ENCODE results near the gene ITGA11. TPM values are rescaled to one million over a fixed set of nuclear protein-coding genes. Genes with fewer than 3 reads are reported as not detected.

The ITGA11 gene
- total RNA-seq, 1 experiment from 2014 or later, result not detected

- no peak for DNase-seq (ENCODE audit: low spot score)
Observed at GRCh38 chr15:68292967-68293366, 139.0 kb downstream of the ITGA11 start.

DNA sequence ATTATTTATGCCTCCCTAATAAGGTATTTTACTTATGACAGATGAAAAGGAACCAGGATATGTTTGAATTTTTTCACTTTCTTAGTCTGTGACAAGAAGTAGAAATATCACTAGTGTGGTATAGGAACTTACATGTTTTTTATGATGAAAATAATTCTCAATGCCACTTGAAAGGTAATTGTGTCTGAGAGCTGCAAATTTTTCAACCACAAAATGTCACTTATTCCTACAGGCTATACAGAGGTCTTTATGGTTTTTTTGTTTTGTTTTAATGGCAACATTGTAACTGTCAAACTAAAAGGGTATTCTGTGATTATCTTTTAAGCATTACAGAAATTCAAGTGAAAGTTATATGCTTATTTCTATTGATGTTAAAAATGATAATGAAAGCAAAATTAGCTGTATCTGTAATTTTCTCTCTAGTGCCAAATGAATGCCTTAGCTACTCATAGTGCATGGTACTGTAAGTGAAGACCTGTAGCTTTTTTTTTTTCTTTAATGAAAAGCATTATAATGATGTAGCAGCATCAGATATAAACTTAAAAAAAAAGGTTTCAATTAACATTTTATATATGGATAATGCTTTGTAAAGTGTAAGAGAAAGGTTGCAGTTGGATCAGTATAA is 139.7 kb downstream of the ITGA11 start:
- DNase-seq (ENCODE audit: low spot score), result no peak

GRCh38 chr15:68290715-68291114 is 141.2 kb downstream of the ITGA11 start:
- no peak for DNase-seq (ENCODE audit: low spot score)

GRCh38 chr15:68289621-68290352 is 142.2 kb downstream of the ITGA11 start:
- no peak for DNase-seq (ENCODE audit: low spot score)

- no peak for DNase-seq (ENCODE audit: low spot score)
Observed at GRCh38 chr15:68289057-68289456, 142.9 kb downstream of the ITGA11 start.

DNA sequence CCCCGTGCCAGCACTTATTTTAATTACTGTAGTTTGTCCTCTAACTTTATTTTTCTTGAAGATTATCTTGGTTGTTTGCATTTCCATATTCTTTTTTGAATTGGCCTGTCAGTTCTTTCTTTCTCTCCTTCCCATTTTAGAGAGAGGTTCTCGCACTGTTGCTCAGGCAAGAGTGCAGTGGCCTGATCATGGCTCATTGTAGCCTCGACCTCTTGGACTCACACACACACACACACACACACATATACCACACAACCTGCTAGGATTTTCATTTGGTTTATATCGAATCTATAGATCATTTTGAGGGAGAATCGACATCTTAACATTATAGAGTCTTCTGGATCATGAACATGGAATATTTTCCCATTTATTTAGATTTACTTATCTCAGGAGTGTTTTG is 145.7 kb downstream of the ITGA11 start:
- no peak for DNase-seq (ENCODE audit: low spot score)

GRCh38 chr15:68285259-68285980 is 146.5 kb downstream of the ITGA11 start:
- no peak for DNase-seq (ENCODE audit: low spot score)

GRCh38 chr15:68284616-68285258 is 147.2 kb downstream of the ITGA11 start:
- DNase-seq (ENCODE audit: low spot score), result no peak

DNA sequence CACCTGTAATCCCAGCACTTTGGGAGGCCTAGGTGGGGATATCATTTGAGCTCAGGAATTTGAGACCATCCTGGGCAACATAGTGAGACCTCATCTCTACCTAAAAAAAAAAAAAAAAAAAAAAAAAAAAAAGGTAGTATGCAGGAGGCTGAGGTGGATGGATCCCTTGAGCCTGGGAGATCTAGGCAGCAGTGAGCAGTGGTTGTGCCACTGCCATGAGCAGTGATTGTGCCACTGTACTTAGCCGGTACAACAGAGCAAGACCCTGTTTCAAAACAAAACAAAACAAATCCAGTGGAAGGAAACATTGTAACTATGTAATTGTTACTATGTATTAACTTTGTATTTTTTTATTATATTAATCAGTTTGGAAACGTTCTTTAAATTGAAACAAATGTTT is 148.6 kb downstream of the ITGA11 start:
- DNase-seq (ENCODE audit: low spot score), result no peak

DNA sequence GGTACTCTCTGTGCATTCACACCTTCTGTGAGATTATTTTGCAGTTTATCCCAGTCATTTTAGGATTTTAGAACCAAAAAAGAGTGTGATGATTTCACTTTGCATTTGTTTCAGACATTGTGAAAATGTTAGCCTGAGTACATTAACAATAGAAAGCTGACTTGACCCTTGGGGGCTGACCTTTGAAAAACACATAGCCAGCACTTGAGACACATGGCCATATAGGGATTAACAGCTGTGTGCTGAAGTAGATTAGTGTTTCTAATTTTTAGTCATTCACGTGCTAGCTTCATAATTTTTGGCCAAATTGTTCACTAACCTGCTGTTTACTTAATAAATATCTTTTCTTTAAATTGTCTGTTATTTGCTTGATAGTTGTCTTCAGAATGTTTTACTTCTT is 151.0 kb downstream of the ITGA11 start:
- no peak for DNase-seq (ENCODE audit: low spot score)

- no peak for DNase-seq (ENCODE audit: low spot score)
Observed at GRCh38 chr15:68279779-68280753, 151.9 kb downstream of the ITGA11 start.

GRCh38 chr15:68278595-68279405 is 153.2 kb downstream of the ITGA11 start:
- peak; percentile 37 for DNase-seq (ENCODE audit: low spot score)

DNA sequence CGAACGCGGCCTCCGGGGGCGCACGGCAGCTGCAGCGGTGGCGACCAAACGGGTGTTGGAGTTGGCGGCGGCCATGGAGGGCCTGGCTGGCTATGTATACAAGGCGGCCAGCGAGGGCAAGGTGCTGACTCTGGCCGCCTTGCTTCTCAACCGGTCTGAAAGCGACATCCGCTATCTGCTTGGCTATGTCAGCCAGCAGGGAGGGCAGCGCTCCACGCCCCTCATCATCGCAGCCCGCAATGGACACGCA is 153.7 kb downstream of the ITGA11 start:
- DNase-seq (ENCODE audit: low spot score), result no peak

GRCh38 chr15:68277603-68278344 is 154.2 kb downstream of the ITGA11 start, which contains the start of gene FEM1B:
FEM1B (plus strand) TSS chr15:68277745; CDS start chr15:68278418, 673 bp downstream.
- DNase-seq (ENCODE audit: low spot score), result peak; percentile 93

DNA sequence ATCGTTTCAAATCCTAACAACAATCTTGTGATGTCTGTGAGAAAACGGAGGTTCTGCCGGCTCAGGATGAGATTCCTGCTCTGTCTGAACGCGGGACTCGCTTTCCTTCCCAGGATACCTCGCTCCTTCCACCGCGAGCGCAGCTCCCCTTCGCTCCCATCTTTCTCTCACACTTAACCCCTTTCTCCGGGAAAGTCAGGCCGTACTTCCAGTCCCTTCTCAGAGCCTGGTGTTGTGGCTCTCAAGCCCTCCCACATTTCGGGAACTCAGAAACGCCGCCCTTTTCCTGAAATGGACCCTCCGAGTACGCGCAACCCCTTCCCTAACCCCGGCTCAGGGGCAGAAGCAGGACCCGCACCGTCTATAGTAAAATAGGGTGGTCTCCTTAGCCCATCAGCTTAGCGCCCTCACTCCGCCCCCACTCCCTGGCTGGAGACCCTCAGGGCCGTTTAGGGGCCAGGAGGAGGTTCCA is 154.8 kb downstream of the ITGA11 start:
- DNase-seq (ENCODE audit: low spot score), result peak; percentile 61

DNA sequence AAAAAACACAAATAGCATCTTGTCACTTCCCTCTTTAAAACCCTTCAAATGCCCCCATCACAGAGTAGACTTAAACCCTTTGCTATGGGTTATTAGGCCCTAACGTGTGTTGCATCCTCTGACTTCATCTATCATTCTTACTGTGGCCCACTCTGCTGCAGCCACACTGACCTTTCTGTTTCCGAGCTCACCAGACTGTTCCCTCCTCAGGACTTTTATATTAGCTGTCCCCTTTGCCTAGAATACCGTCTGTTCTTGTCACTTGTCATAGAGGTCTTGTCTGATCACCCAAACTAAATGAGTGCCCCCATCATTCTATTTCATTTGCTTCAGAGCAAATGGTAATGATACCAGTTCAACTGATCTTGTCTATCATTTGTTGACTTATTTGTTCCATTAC is 155.3 kb downstream of the ITGA11 start:
- no peak for DNase-seq (ENCODE audit: low spot score)

GRCh38 chr15:68275165-68275746 is 156.7 kb downstream of the ITGA11 start:
- DNase-seq (ENCODE audit: low spot score), result peak; percentile 71

DNA sequence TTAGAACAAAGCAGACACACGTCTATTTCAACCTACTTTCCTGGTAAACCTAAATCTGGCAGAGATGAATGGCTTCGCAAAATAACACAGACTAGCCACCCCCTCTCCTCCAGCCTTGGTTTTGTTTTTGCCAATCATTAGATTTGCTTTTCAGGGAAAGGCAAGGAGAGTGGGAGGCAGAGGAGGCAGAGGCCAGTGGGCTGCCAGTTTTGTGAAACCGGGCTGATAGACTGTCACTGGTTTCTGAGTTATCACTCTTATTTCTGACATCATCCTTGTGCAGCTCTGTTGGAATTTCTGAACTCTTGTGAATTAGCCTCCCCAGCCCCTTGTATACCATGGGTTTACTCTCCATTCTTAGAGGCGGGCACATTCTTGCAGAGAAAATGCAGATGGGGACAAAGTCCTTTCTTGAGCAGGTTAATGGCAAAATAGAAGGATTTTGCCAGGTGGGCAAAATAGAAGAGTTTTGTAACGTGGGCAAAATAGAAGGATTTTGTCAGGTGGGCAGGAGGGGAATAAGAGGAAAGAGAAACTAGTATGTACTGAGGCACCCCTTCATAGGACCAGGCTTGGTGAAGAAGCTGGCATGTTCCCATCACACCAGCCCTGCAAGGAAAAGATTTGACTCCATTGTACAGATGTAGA is 157.6 kb downstream of the ITGA11 start:
- DNase-seq (ENCODE audit: low spot score), result no peak

Data from HT-29 (cell line).